HepG2 (cell line): ENCODE measurements around the gene ANG. TPM values are rescaled to one million over a fixed set of nuclear protein-coding genes. Genes with fewer than 3 reads are reported as not detected.

ENCODE experiments used
- AKAP8 ChIP-seq: sonication (generic); formaldehyde crosslinking; IDR thresholded peaks from 2 replicates; pipeline ENCODE4 v1.5.1; 2020; ENCODE audit warnings: mild to moderate bottlenecking, missing genetic modification reagents
- ARID5B ChIP-seq: IDR thresholded peaks from 2 replicates; pipeline ENCODE4 v1.4.0; 2020; ENCODE audit warnings: mild to moderate bottlenecking, missing genetic modification reagents
- FOXC1 ChIP-seq: sonication (generic); formaldehyde crosslinking; IDR thresholded peaks from 2 replicates; pipeline ENCODE4 v1.8.0; 2022; ENCODE audit warnings: mild to moderate bottlenecking, missing genetic modification reagents, borderline replicate concordance
- IRF9 ChIP-seq: sonication (generic); formaldehyde crosslinking; IDR thresholded peaks from 2 replicates; pipeline ENCODE4 v1.8.0; 2022; ENCODE audit warnings: missing genetic modification reagents, mild to moderate bottlenecking, borderline replicate concordance
- KLF9 ChIP-seq: IDR thresholded peaks from 2 replicates; pipeline ENCODE4 v1.6.1; 2016; ENCODE audit warnings: low read depth
- MEIS1 ChIP-seq: sonication (generic); formaldehyde crosslinking; IDR thresholded peaks from 2 replicates; pipeline ENCODE4 v1.9.0; 2021; ENCODE audit warnings: mild to moderate bottlenecking, missing genetic modification reagents, moderate library complexity, borderline replicate concordance
- MXI1 ChIP-seq: IDR thresholded peaks from 3 replicates; pipeline ENCODE4 v1.6.1; 2012; ENCODE audit warnings: low read depth, low read length, inconsistent platforms, borderline replicate concordance
- PLRG1 ChIP-seq: fragments of 450-650 bp; conservative IDR thresholded peaks from 2 replicates; pipeline ENCODE4 v1.6.1; 2016
- SMARCE1 ChIP-seq: fragments of 450-650 bp; IDR thresholded peaks from 2 replicates; pipeline ENCODE4 v1.6.1; 2017; ENCODE audit warnings: borderline replicate concordance
- TFAP4 ChIP-seq: sonication (generic); IDR thresholded peaks from 2 replicates; pipeline ENCODE4 v1.6.1; 2016; ENCODE audit warnings: low read depth, borderline replicate concordance
- ZBTB37 ChIP-seq: sonication (generic); formaldehyde crosslinking; IDR thresholded peaks from 2 replicates; pipeline ENCODE4 v1.4.0; 2020; ENCODE audit warnings: mild to moderate bottlenecking, missing genetic modification reagents
- ZGPAT ChIP-seq: IDR thresholded peaks from 2 replicates; pipeline ENCODE4 v1.6.1; 2016; ENCODE audit warnings: mild to moderate bottlenecking
- ZNF10 ChIP-seq: sonication (generic); formaldehyde crosslinking; IDR thresholded peaks from 2 replicates; pipeline ENCODE4 v1.4.0; 2020; ENCODE audit warnings: mild to moderate bottlenecking, low read depth, missing genetic modification reagents, borderline replicate concordance
- ZNF143 ChIP-seq: sonication (generic); formaldehyde crosslinking; IDR thresholded peaks from 2 replicates; pipeline ENCODE4 v1.4.0; 2020; ENCODE audit warnings: missing genetic modification reagents
- ZNF251 ChIP-seq: sonication (generic); formaldehyde crosslinking; IDR thresholded peaks from 2 replicates; pipeline ENCODE4 v1.9.0; 2021; ENCODE audit warnings: mild to moderate bottlenecking, missing genetic modification reagents
- ZNF546 ChIP-seq: sonication (generic); formaldehyde crosslinking; conservative IDR thresholded peaks from 2 replicates; pipeline ENCODE4 v1.8.1; 2023; ENCODE audit warnings: mild to moderate bottlenecking, missing genetic modification reagents
- ZNF629 ChIP-seq: sonication (generic); formaldehyde crosslinking; conservative IDR thresholded peaks from 2 replicates; pipeline ENCODE4 v1.5.0; 2020; ENCODE audit warnings: missing genetic modification reagents
- ZNF639 ChIP-seq: conservative IDR thresholded peaks from 2 replicates; pipeline ENCODE4 v1.6.1; 2018; ENCODE audit warnings: missing genetic modification reagents
- ZNF772 ChIP-seq: sonication (generic); formaldehyde crosslinking; IDR thresholded peaks from 2 replicates; pipeline ENCODE4 v1.5.0; 2020; ENCODE audit warnings: mild to moderate bottlenecking, missing genetic modification reagents
- polyA plus RNA-seq, 8 experiments: library from polyadenylated mRNA; depleted of rRNA in 3 of 8; stranded (reverse) in 7 of 8; unstranded in 1 of 8; fragments of >200 nt; fragmentation: Illumina TruSeq in 4 of 8; extraction: Trizol in 4 of 8; gene quantifications; 2 replicates each; pipeline versions ENCODE4 v1.2.1 to v1.2.3, GENCODE V29; 2011 to 2016; ENCODE audit warnings: low read depth in 4 of 8, missing spikeins in 1 of 8, mixed read lengths in 1 of 8; ENCODE audit not compliant: insufficient read depth in 1 of 8
- total RNA-seq, 5 experiments: library from RNA; depleted of rRNA; stranded (reverse); fragments of >200 nt; fragmentation: Illumina TruSeq; extraction: Trizol; gene quantifications; 2 replicates each; pipeline ENCODE4 v1.2.3, GENCODE V29; 2016; ENCODE audit warnings: low read depth in 1 of 5

Gene ANG
- total and polyA plus RNA-seq, 2 of the 13 experiments (the other 11 are each of a cell fraction or from before 2014, with no cell fraction given), result 83.6 to 401 TPM

GRCh38 chr14:20684662-20685456 lies 3.7 kb upstream of the ANG start (continued):
- TF ChIP-seq ZNF143 (CRISPR knock-in tag) (no peak), FOXC1 (CRISPR knock-in tag) (0 out of 2 replicates have a peak, but pooled peaks have one; percentile 40), ZBTB37 (CRISPR knock-in tag) (peak; percentile 60; the same call in 1 of the 2 replicates), SMARCE1 (no peak), ARID5B (CRISPR knock-in tag) (peak; percentile 43; the same call in 1 of the 2 replicates), ZNF772 (CRISPR knock-in tag) (0 out of 2 replicates have a peak, but pooled peaks have one; percentile 3), ZNF546 (0 out of 2 replicates have a peak, but pooled peaks have one; percentile 13), IRF9 (CRISPR knock-in tag) (no peak), MXI1 (no peak), ZNF251 (CRISPR knock-in tag) (no peak), ZNF629 (CRISPR knock-in tag) (no peak), PLRG1 (no peak), KLF9 (CRISPR knock-in tag) (no peak), TFAP4 (no peak), MEIS1 (CRISPR knock-in tag) (no peak; the same call in 1 of the 2 replicates), ZNF10 (no peak), ZNF639 (CRISPR knock-in tag) (no peak), AKAP8 (CRISPR knock-in tag) (no peak), ZGPAT (no peak)
